AG04450 (cell line): Measurements from ENCODE around the gene GDF10. TPM values are rescaled to one million over a fixed set of nuclear protein-coding genes. Genes with fewer than 3 reads are reported as not detected.

ENCODE experiments used
- CTCF ChIA-PET: fragments of 300-600, 350-600 bp; formaldehyde crosslinking; extraction: SDS; loops from one replicate; lab custom pipeline; 2022; ENCODE audit warnings: antibody characterized with exemption, inconsistent platforms; lab: Charles Lee
- POLR2A ChIA-PET: fragments of 350-600 bp; formaldehyde crosslinking; extraction: SDS; loops from one replicate; lab custom pipeline; 2021; ENCODE audit warnings: antibody characterized with exemption, inconsistent platforms; lab: Yijun Ruan, JAX
- DNase-seq: peaks from one replicate; pipeline ENCODE4 v3.0.0-alpha.2; 2011; ENCODE audit warnings: low read depth, low spot score
- H3K27ac ChIP-seq: one replicate; pipeline ENCODE4 v1.5.1; 2012; ENCODE audit warnings: low read depth, low read length, control low read depth
- H3K27me3 ChIP-seq: one replicate; pipeline ENCODE4 v1.6.0; 2012; ENCODE audit warnings: low read length; ENCODE audit not compliant: control insufficient read depth, insufficient read depth
- H3K4me3 ChIP-seq: 2 replicates; pipeline ENCODE4 v1.5.1; 2011; ENCODE audit warnings: mild to moderate bottlenecking, low read depth, low read length, control low read depth
- H3K9me3 ChIP-seq: 2 replicates; pipeline ENCODE4 v1.5.1; 2012; ENCODE audit warnings: low read length; ENCODE audit not compliant: control insufficient read depth, insufficient read depth
- CTCF ChIP-seq: IDR thresholded peaks from 2 replicates; pipeline ENCODE4 v1.5.1; 2011; ENCODE audit warnings: low read depth, low read length, control low read depth, inconsistent platforms
- polyA plus RNA-seq: library from polyadenylated mRNA; depleted of rRNA; stranded (reverse); fragments of >200 nt; gene quantifications from 2 replicates; pipeline ENCODE4 v1.2.3, GENCODE V29; 2011

Gene GDF10
- polyA plus RNA-seq, 1 experiment = 0.14 TPM

- no peak for TF ChIP-seq CTCF
- Histone ChIP-seq H3K27ac (no peak overlapping the region), H3K9me3 (no peaks in the 10 kb centered on the region), H3K4me3 (no peak overlapping the region), H3K27me3 (peaks cover 9% of the 10 kb centered on the region)
- no peak for DNase-seq
- CTCF ChIA-PET = no interaction called here
- POLR2A ChIA-PET = no interaction called here
These were observed 21.3 kb upstream of the GDF10 start for GRCh38 chr10:47278720-47279119.

DNA sequence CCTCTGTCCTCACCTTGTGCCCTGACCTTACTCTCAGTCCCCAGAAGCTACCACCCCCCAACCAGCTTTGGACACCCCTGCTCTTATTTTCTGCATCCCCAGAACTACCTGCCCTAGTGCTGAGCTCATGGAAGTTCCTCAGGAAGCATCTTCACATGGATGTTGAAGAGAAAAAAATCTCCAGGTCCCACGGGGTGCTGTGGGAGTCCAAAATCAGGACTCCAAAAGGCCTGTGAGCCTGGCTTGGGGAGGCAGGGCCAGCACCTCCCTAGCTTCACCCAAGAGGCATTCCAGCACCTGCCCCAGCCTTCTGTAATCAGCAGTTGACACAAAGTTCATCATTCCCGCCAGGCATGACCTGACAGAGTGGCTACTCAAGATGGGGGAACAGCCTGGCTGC is 20.7 kb upstream of the GDF10 start:
- no peak overlapping the region for H3K4me3 ChIP-seq
- POLR2A ChIA-PET = no interaction called here

DNA sequence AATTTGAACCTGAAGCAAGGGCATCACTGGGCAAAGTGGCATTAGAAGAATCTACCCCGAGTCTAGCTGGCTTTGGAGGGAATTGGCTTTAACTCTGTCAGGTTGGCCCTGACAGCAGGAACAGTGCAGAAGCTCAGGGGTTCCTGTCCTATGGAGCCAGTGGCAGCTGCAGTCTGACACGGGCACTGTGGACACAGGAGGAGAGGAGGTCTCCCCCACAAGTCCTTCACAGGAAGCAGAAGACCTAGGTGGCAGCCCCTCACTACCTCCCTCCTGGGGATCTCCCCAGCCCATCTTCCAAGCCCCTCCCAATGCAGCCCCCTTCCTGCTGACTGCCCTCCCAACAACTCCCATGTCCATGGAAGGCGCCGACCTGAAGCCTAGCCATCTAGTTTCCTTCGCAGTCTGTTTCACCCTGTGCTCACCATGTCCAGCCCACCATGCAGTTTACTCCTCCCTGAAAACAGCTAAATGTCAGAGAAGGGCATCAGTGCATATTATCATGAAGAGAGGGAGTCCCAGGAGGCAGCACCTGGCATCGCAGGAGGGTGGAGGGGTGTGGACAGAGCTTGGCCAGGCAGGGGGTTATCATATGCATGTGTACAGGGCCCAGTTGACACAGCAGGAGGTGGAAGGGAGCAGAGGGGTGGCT is 17.9 kb upstream of the GDF10 start:
- Histone ChIP-seq H3K9me3 (no peaks in the 10 kb centered on the region), H3K27ac (no peak overlapping the region), H3K4me3 (no peak overlapping the region), H3K27me3 (peaks cover 9% of the 10 kb centered on the region)
- CTCF ChIA-PET = no interaction called here
- POLR2A ChIA-PET = no interaction called here
- no peak for TF ChIP-seq CTCF
- DNase-seq = no peak

More for the DNA sequence above, 20.7 kb upstream of the GDF10 start:
- TF ChIP-seq CTCF = no peak
- Histone ChIP-seq H3K27me3 (peaks cover 9% of the 10 kb centered on the region), H3K27ac (no peak overlapping the region), H3K9me3 (no peaks in the 10 kb centered on the region)
- no peak for DNase-seq
- CTCF ChIA-PET = interaction anchor here (1.2 kb wide), 1 partner anchor 32 kb away, joined by 4 read pairs; no protein-coding TSS in a partner anchor

DNA sequence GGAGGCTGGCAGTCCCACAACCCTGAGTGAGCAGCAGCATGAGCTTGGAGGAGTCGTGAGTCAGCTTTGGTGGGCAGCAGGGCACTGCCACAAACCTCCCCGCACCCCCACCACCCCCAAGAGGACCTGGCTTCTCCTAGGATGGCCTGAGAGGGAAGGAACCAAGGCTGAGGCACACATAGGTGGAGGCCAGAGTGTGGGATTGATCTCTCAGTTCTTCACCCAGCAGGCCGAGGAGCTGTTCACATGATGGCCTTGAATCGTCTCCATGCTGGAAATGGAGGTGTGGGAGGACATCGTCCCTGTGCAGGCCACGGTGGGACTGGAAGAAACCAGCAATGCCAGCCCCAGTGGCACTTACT is 17.4 kb upstream of the GDF10 start:
- no peak for DNase-seq
- POLR2A ChIA-PET = no interaction called here
- no peak for TF ChIP-seq CTCF
- CTCF ChIA-PET = no interaction called here
- H3K27me3 ChIP-seq = peaks cover 13% of the 10 kb centered on the region
- no peak overlapping the region for H3K4me3 ChIP-seq
- H3K9me3 ChIP-seq = no peaks in the 10 kb centered on the region
- no peak overlapping the region for H3K27ac ChIP-seq

DNA sequence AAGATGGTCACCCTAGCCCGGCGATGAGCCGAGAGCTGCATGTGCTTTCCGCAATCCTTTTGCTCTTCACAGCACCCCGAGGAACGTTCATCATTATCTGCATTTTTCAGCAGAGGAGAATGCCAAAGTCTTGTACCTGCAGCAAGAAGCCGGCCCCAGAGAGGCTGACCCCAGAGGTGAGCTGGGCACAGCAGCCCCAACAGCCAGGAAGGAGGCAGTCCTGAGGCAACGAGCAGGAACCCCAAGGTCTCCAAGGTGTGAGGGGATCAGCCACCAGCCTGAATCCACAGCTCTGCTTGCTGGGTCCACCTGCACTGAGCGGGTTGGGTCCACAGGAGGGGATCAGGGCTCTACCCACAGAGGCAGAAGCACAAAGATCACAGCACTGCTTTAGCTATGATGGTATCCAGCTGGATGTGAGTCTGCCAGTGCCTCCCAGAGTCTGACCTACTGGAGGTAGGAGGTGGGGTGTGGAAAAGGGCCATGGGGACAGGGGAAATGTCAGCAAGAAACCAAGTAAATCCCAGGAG is 16.8 kb upstream of the GDF10 start:
- DNase-seq = no peak
- POLR2A ChIA-PET = no interaction called here
- CTCF ChIA-PET = interaction anchor here (0.9 kb wide), 1 partner anchor 22 kb away, joined by 3 read pairs; no protein-coding TSS in a partner anchor
- H3K27me3 ChIP-seq = peaks cover 15% of the 10 kb centered on the region
- H3K27ac ChIP-seq = no peak overlapping the region
- TF ChIP-seq CTCF = no peak
- no peak overlapping the region for H3K4me3 ChIP-seq
- no peaks in the 10 kb centered on the region for H3K9me3 ChIP-seq
